ES-I3 (cell line): ENCODE measurements around the gene AK6.
"Not testable (repeated sequence)": the region's sequence is repeated elsewhere in the genome, so short reads cannot be mapped to it uniquely, and the experiment has no call there.

Source experiments
- H3K36me3 ChIP-seq: 2 replicates; pipeline ENCODE4 v1.6.1; 2013; ENCODE audit warnings: mild to moderate bottlenecking, low read length, control low read depth, moderate library complexity; ENCODE audit not compliant: insufficient read depth
- H3K4me1 ChIP-seq: 2 replicates; pipeline ENCODE4 v1.6.1; 2013; ENCODE audit warnings: mild to moderate bottlenecking, control low read depth, low read length; ENCODE audit not compliant: insufficient read depth
- H3K9ac ChIP-seq: 2 replicates; pipeline ENCODE4 v1.6.1; 2013; ENCODE audit warnings: low read depth, mild to moderate bottlenecking, low read length, moderate library complexity
- H3K9me3 ChIP-seq: 2 replicates; pipeline ENCODE4 v1.6.1; 2013; ENCODE audit warnings: mild to moderate bottlenecking, low read length, moderate library complexity; ENCODE audit not compliant: control insufficient read depth, insufficient read depth

The AK6 gene

GRCh38 chr5:69364850-69365249 lies 4.5 kb downstream of the AK6 start:
- peaks cover 9% of the 10 kb centered on the region for H3K36me3 ChIP-seq
- no peaks in the 10 kb centered on the region for H3K4me1 ChIP-seq
- no peaks in the 10 kb centered on the region for H3K9me3 ChIP-seq
- no peak overlapping the region for H3K9ac ChIP-seq

GRCh38 chr5:69364414-69364813 lies 4.9 kb downstream of the AK6 start:
- H3K9ac ChIP-seq: no peak overlapping the region
- no peaks in the 10 kb centered on the region for H3K4me1 ChIP-seq
- peaks cover 9% of the 10 kb centered on the region for H3K36me3 ChIP-seq
- H3K9me3 ChIP-seq: no peaks in the 10 kb centered on the region

- Histone ChIP-seq H3K9me3 (no peaks in the 10 kb centered on the region), H3K36me3 (peaks cover 1% of the 10 kb centered on the region), H3K9ac (no peak overlapping the region), H3K4me1 (no peaks in the 10 kb centered on the region)
Measured at GRCh38 chr5:69360442-69360841, 8.9 kb downstream of the AK6 start.

GRCh38 chr5:69359699-69360098 lies 9.6 kb downstream of the AK6 start:
- Histone ChIP-seq H3K36me3 (no peaks in the 10 kb centered on the region; the same call in 1 of the 2 replicates), H3K9me3 (no peaks in the 10 kb centered on the region), H3K4me1 (no peaks in the 10 kb centered on the region), H3K9ac (no peak overlapping the region)

GRCh38 chr5:69350664-69351063 lies 18.7 kb downstream of the AK6 start:
- Histone ChIP-seq H3K9me3 (no peaks in the 10 kb centered on the region), H3K4me1 (no peaks in the 10 kb centered on the region), H3K9ac (no peak overlapping the region), H3K36me3 (no peaks in the 10 kb centered on the region; the same call in 1 of the 2 replicates)

- no peaks in the 10 kb centered on the region for H3K4me1 ChIP-seq
- no peak overlapping the region for H3K9ac ChIP-seq
- no peaks in the 10 kb centered on the region for H3K9me3 ChIP-seq
- no peaks in the 10 kb centered on the region for H3K36me3 ChIP-seq
Measured at GRCh38 chr5:69343083-69343482, 26.2 kb downstream of the AK6 start.

- Histone ChIP-seq H3K36me3 (no peaks in the 10 kb centered on the region), H3K4me1 (no peaks in the 10 kb centered on the region), H3K9ac (no peak overlapping the region), H3K9me3 (no peaks in the 10 kb centered on the region)
Measured at GRCh38 chr5:69341520-69342161, 27.7 kb downstream of the AK6 start.

GRCh38 chr5:69335341-69335935 lies 33.9 kb downstream of the AK6 start:
- H3K4me1 ChIP-seq: peaks cover 7% of the 10 kb centered on the region; the same call in 1 of the 2 replicates
- H3K9me3 ChIP-seq: no peaks in the 10 kb centered on the region
- no peak overlapping the region for H3K9ac ChIP-seq
- no peaks in the 10 kb centered on the region for H3K36me3 ChIP-seq

GRCh38 chr5:69334793-69335268 lies 34.5 kb downstream of the AK6 start:
- H3K4me1 ChIP-seq: peaks cover 7% of the 10 kb centered on the region; the same call in 1 of the 2 replicates
- H3K36me3 ChIP-seq: no peaks in the 10 kb centered on the region
- no peaks in the 10 kb centered on the region for H3K9me3 ChIP-seq
- H3K9ac ChIP-seq: peak overlapping the region; percentile 20; the same call in 1 of the 2 replicates

- H3K36me3 ChIP-seq, H3K9ac ChIP-seq, H3K4me1 ChIP-seq, H3K9me3 ChIP-seq: not testable (repeated sequence)
Measured at GRCh38 chr5:69333668-69334315, 35.5 kb downstream of the AK6 start.

- Histone ChIP-seq H3K4me1 (peaks cover 7% of the 10 kb centered on the region; the same call in 1 of the 2 replicates), H3K9ac (no peak overlapping the region), H3K36me3 (no peaks in the 10 kb centered on the region), H3K9me3 (no peaks in the 10 kb centered on the region)
Measured at GRCh38 chr5:69331528-69332445, 37.5 kb downstream of the AK6 start.

GRCh38 chr5:69329905-69330489 lies 39.3 kb downstream of the AK6 start:
- H3K36me3 ChIP-seq: no peaks in the 10 kb centered on the region
- no peaks in the 10 kb centered on the region for H3K9me3 ChIP-seq
- no peak overlapping the region for H3K9ac ChIP-seq
- peaks cover 7% of the 10 kb centered on the region; the same call in 1 of the 2 replicates for H3K4me1 ChIP-seq

- no peak overlapping the region for H3K9ac ChIP-seq
- H3K9me3 ChIP-seq: no peaks in the 10 kb centered on the region
- no peaks in the 10 kb centered on the region for H3K4me1 ChIP-seq
- no peaks in the 10 kb centered on the region for H3K36me3 ChIP-seq
Measured at GRCh38 chr5:69326365-69326764, 43.0 kb downstream of the AK6 start.

- H3K9me3 ChIP-seq: no peaks in the 10 kb centered on the region
- no peaks in the 10 kb centered on the region for H3K36me3 ChIP-seq
- no peak overlapping the region for H3K9ac ChIP-seq
- no peaks in the 10 kb centered on the region for H3K4me1 ChIP-seq
Measured at GRCh38 chr5:69317391-69317790, 51.9 kb downstream of the AK6 start.
